OCI-LY1 (cell line): ENCODE data around the gene WNT16.

ENCODE experiments used
- EZH2 ChIP-seq: fragments of 200-600 bp; sonication (generic), shearing (Covaris generic); IDR thresholded peaks from 2 replicates; pipeline ENCODE4 v1.8.0; 2017; ENCODE audit warnings: borderline replicate concordance, mixed run types, mild to moderate bottlenecking, antibody characterized with exemption, low read length, moderate library complexity, mixed read lengths
- TF ChIP-seq, protein P1 (sequence below): fragments of 200-600 bp; sonication (generic), shearing (Covaris generic); IDR thresholded peaks from 2 replicates; pipeline ENCODE4 v1.5.1; 2017; ENCODE audit warnings: mild to moderate bottlenecking, antibody characterized with exemption, low read length, moderate library complexity, mixed read lengths

DNA sequence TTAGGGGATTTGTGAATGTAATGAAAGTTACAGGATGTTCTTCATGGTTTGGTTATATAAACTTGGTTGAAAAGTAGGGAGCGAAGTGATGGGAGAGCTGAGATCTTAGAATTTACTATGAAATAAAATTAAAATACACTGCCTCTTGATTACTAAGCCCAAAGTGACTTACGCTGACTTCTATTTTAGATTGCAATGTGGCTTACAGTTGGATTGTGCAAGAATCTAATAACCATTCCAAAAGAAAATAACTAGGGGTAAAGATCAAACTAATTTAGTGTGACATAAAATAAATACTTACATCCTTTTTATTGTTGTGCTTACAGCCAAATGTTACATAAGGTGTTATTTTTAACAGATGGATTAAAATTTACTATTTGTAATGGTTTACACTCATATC lies 15.3 kb downstream of the WNT16 start:
- TF ChIP-seq, protein P1, sequence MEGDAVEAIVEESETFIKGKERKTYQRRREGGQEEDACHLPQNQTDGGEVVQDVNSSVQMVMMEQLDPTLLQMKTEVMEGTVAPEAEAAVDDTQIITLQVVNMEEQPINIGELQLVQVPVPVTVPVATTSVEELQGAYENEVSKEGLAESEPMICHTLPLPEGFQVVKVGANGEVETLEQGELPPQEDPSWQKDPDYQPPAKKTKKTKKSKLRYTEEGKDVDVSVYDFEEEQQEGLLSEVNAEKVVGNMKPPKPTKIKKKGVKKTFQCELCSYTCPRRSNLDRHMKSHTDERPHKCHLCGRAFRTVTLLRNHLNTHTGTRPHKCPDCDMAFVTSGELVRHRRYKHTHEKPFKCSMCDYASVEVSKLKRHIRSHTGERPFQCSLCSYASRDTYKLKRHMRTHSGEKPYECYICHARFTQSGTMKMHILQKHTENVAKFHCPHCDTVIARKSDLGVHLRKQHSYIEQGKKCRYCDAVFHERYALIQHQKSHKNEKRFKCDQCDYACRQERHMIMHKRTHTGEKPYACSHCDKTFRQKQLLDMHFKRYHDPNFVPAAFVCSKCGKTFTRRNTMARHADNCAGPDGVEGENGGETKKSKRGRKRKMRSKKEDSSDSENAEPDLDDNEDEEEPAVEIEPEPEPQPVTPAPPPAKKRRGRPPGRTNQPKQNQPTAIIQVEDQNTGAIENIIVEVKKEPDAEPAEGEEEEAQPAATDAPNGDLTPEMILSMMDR, result no peak
- no peak for TF ChIP-seq EZH2
